ENCODE measurements around the gene LRRC51. TPM values are rescaled to one million over a fixed set of nuclear protein-coding genes. Genes with fewer than 3 reads are reported as not detected.

LRRC51 gene
- total RNA-seq, 4 donors from 2014 or later, result 3.8 to 10.2 (median 9.6) TPM; not detected in 1

DNA sequence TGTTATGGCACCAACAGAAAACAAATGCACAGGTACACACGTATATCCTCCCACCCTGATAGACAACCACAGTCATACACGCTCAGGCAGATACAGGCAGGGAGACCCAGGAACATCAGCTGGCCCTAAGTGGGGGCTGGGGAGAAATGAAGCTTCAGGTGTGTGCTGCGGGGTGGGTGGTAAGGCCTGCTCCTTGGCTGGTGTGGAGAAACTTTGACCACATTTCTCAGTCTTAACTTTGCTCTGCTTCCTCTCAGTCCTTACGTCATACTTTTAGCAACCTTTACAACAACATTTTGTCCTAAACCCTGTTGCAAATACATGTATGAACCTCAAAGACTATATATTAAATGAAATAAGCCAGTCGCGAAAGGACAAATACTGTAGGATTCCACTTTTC is 38.5 kb downstream of the LRRC51 start:
- Histone ChIP-seq H3K27me3 (no peaks in the 10 kb centered on the region), H3K9me3 (no peaks in the 10 kb centered on the region), H3K27ac (no peak overlapping the region), H3K36me3 (no peaks in the 10 kb centered on the region), H3K4me1 (no peaks in the 10 kb centered on the region), H3K4me3 (no peak overlapping the region)
- intact Hi-C loops (cut with DNase I; ENCODE audit: low total_unique reads), result no loop called here
- TF ChIP-seq POLR2A (IDR thresholded peaks at IDR 0.05), result no peak
- TF ChIP-seq, protein P1, sequence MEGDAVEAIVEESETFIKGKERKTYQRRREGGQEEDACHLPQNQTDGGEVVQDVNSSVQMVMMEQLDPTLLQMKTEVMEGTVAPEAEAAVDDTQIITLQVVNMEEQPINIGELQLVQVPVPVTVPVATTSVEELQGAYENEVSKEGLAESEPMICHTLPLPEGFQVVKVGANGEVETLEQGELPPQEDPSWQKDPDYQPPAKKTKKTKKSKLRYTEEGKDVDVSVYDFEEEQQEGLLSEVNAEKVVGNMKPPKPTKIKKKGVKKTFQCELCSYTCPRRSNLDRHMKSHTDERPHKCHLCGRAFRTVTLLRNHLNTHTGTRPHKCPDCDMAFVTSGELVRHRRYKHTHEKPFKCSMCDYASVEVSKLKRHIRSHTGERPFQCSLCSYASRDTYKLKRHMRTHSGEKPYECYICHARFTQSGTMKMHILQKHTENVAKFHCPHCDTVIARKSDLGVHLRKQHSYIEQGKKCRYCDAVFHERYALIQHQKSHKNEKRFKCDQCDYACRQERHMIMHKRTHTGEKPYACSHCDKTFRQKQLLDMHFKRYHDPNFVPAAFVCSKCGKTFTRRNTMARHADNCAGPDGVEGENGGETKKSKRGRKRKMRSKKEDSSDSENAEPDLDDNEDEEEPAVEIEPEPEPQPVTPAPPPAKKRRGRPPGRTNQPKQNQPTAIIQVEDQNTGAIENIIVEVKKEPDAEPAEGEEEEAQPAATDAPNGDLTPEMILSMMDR (IDR thresholded peaks at IDR 0.05), result no peak
- DNase-seq, result no peak

DNA sequence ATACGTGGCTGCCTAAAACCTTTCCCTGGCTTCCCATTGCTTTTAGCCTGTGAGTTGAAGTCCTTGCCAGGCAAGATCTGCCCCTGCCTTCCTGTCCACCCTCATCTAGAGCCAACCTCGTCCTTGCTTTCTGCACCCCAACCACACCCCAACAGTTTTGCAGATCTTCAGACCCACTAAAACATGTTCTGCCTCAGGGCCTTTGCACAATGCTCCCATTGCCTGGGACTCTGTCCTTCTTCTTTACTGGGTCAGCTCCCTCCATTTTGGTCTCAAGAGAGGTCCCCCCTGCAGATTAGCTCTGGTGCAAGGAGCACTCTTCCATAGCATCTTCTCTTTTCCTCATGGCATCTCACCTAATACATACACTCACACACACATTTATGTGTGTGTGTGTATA is 40.3 kb downstream of the LRRC51 start:
- H3K4me3 ChIP-seq, result no peak overlapping the region
- intact Hi-C loops (cut with DNase I; ENCODE audit: low total_unique reads), result no loop called here
- no peaks in the 10 kb centered on the region for H3K36me3 ChIP-seq
- no peaks in the 10 kb centered on the region for H3K27me3 ChIP-seq
- H3K9me3 ChIP-seq, result no peaks in the 10 kb centered on the region
- no peak overlapping the region for H3K27ac ChIP-seq
- TF ChIP-seq, protein P1 (IDR thresholded peaks at IDR 0.05), result no peak
- no peaks in the 10 kb centered on the region for H3K4me1 ChIP-seq
- no peak for DNase-seq

DNA sequence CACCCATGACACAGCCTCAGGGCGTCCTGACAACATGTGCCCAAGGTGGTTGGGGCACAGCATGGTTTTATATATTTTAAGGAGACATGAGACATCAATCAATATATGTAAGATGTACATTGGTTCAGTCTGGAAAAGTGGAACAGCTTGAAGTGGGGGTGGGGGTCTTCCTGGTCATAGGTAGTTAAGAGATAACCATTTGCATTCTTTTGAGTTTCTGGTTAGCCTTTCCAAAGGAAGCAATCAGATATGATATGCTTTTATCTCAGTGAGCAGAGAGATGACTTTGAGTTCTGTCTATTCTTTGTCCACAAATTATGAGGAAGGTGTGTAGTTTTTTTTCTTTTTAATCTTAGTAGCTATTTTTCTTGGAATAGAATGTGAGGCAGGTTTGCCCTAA is 42.0 kb downstream of the LRRC51 start:
- H3K27ac ChIP-seq, result no peak overlapping the region

DNA sequence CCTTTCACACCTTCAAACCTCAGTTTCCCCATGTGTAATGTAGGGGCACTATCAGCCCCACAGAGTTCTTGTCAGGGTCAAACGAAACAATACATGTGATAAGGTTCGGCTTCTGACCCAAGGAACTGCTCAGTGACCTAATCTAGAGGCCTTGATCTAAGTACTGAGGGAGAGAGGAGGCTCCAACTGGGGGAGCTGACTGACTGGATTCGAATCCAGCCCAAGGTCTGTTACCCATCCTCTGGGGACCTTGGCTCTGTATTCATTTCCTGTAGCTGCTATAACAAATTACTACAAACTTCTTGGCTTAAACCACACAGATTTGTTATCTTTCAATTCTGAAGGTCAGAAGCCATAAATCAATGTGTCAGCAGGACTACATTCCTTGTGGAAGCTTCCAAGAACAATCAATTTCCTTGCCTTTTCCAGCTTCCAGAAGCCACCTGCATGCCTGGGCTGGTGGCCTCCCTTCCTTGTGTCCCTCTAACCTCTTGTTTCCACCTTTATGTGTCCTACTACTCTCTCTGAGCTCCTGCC is 42.5 kb downstream of the LRRC51 start:
- no peak for DNase-seq
- Histone ChIP-seq H3K4me3 (no peak overlapping the region), H3K36me3 (no peaks in the 10 kb centered on the region), H3K9me3 (no peaks in the 10 kb centered on the region), H3K27ac (no peak overlapping the region), H3K4me1 (no peaks in the 10 kb centered on the region), H3K27me3 (no peaks in the 10 kb centered on the region)
- TF ChIP-seq, protein P1 (IDR thresholded peaks at IDR 0.05), result no peak
- no peak for TF ChIP-seq POLR2A (IDR thresholded peaks at IDR 0.05)
- intact Hi-C loops (cut with DNase I; ENCODE audit: low total_unique reads), result no loop called here

More for the DNA sequence above, 42.0 kb downstream of the LRRC51 start:
- H3K36me3 ChIP-seq, result no peaks in the 10 kb centered on the region
- intact Hi-C loops (cut with DNase I; ENCODE audit: low total_unique reads), result no loop called here
- TF ChIP-seq, protein P1 (IDR thresholded peaks at IDR 0.05), result no peak
- TF ChIP-seq POLR2A (IDR thresholded peaks at IDR 0.05), result no peak
- DNase-seq, result no peak
- H3K9me3 ChIP-seq, result no peaks in the 10 kb centered on the region
- H3K27me3 ChIP-seq, result no peaks in the 10 kb centered on the region
- H3K4me3 ChIP-seq, result no peak overlapping the region
- H3K4me1 ChIP-seq, result no peaks in the 10 kb centered on the region

DNA sequence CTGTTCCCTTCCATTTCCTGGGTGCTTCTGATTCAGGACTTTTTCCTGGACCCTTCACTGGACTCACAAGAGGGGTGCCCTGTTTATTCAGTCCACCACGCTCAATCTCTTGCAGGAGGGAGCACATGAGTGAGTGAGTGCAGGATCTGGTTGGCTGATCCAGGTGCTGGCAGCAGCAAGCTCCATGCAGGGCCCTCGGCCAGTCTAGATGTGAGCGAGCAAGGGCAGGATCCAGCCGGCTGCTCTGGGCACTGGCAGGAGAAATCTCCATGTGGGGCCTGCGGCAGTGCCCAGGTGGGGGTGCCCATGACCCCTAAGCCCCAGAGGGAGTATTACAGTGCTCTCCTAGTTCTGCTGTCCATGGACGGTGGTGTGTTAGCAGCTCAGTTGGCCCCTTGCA is 43.4 kb downstream of the LRRC51 start:
- intact Hi-C loops (cut with DNase I; ENCODE audit: low total_unique reads), result no loop called here
- H3K4me1 ChIP-seq, result no peaks in the 10 kb centered on the region
- no peak for TF ChIP-seq POLR2A (IDR thresholded peaks at IDR 0.05)
- TF ChIP-seq, protein P1 (IDR thresholded peaks at IDR 0.05), result no peak

More for the DNA sequence above, 43.4 kb downstream of the LRRC51 start:
- H3K36me3 ChIP-seq, result no peaks in the 10 kb centered on the region
- no peak for DNase-seq
- H3K27ac ChIP-seq, result no peak overlapping the region
- H3K27me3 ChIP-seq, result no peaks in the 10 kb centered on the region
- no peak overlapping the region for H3K4me3 ChIP-seq
- no peaks in the 10 kb centered on the region for H3K9me3 ChIP-seq

Data from uterus (tissue), 4 donors.